Fibroblast of villous mesenchyme (primary cell): ENCODE data around the gene IGDCC3. TPM values are rescaled to one million over a fixed set of nuclear protein-coding genes. Genes with fewer than 3 reads are reported as not detected.
"Not testable (repeated sequence)": the region's sequence is repeated elsewhere in the genome, so short reads cannot be mapped to it uniquely, and the experiment has no call there.

Experiments used
- DNase-seq: peaks from one replicate; pipeline ENCODE4 v3.0.0-alpha.2; 2010; ENCODE audit warnings: low read depth
- H3K4me3 ChIP-seq: 2 replicates; pipeline ENCODE4 v1.5.1; 2011; ENCODE audit warnings: low read depth, mild to moderate bottlenecking, low read length
- CTCF ChIP-seq: IDR thresholded peaks from 2 replicates; pipeline ENCODE4 v1.5.1; 2012; ENCODE audit warnings: low read depth, mild to moderate bottlenecking, low read length; ENCODE audit not compliant: insufficient read depth
- total RNA-seq: library from RNA; depleted of rRNA; stranded (reverse); fragments of >200 nt; gene quantifications from 2 replicates; pipeline ENCODE4 v1.2.3, GENCODE V29; 2012

Gene IGDCC3
- total RNA-seq, 1 donor = under 0.01 TPM

DNA sequence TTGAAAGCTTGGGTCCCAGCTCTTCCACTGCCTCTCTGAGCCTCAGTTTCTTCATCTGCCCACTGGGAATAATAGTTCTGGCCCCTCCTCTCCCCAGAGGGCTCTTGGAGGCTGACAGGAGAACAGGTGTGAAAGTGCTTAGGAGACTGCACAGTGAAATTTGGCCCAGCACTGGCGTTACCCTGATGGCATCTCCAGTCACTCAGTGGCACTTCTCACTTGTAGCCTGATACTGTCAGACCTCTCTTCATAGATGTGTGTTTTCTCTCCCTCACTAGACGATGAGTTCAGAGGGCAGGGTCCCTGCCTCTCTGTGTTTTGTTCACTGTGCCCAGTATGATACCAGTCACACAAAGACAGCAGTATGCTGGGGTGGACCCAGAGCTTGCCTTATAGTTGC is 22.2 kb upstream of the IGDCC3 start:
- DNase-seq = no peak
- no peak for TF ChIP-seq CTCF
- no peak overlapping the region for H3K4me3 ChIP-seq

GRCh38 chr15:65399001-65399706 is 21.4 kb upstream of the IGDCC3 start:
- no peak for TF ChIP-seq CTCF
- no peak for DNase-seq
- no peak overlapping the region for H3K4me3 ChIP-seq

DNA sequence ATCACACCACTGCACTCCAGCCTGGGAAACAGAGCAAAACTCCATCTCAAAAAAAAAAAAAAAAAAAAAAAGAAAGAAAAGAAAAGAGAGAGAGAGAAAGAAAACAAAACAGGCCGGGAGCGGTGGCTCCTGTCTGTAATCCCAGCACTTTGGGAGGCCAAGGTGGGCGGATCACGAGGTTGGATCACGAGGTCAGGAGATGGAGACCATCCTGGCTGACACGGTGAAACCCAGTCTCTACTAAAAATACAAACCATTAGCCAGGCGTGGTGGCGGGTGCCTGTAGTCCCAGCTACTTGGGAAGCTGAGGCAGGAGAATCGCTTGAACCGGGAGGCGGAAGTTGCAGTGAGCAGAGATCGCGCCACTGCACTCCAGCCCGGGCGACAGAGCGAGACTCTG is 20.7 kb upstream of the IGDCC3 start:
- not testable (repeated sequence) for H3K4me3 ChIP-seq, DNase-seq

GRCh38 chr15:65396965-65397317 is 19.1 kb upstream of the IGDCC3 start:
- no peak overlapping the region for H3K4me3 ChIP-seq
- DNase-seq = no peak
- no peak for TF ChIP-seq CTCF

DNA sequence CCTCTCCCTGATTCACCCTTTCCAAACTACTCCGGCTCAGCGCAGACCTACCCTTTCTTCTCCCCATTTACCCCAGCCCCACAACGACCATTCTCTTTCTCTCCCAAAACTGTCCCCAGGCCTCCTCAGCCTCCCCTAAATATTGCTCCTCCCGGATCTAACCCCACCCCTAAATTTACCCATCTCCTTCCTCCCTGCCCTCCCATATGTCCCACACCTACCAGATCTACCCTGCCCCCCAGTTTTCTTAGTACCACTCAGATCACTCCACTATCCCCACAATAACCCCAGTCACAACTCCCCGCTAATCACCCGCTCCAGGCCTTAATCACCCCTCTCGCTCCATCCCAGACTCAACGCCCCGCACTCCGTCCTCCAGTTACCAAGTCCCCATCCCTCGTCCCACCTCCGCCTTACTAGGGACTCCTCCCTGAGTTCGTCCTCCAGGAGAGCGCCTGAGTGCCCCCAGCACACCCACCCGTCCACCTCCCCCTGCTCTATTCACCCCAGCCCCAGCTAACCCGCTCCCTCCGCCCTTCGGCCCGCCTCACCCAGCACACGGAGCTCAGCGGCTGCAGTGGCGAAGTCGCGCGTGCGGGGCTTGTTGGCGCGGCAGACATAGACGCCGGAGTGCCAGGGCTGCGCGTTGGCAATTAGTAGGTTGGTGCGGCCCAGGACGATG is 18.6 kb upstream of the IGDCC3 start:
- H3K4me3 ChIP-seq = no peak overlapping the region
- no peak for DNase-seq
- TF ChIP-seq CTCF = no peak

DNA sequence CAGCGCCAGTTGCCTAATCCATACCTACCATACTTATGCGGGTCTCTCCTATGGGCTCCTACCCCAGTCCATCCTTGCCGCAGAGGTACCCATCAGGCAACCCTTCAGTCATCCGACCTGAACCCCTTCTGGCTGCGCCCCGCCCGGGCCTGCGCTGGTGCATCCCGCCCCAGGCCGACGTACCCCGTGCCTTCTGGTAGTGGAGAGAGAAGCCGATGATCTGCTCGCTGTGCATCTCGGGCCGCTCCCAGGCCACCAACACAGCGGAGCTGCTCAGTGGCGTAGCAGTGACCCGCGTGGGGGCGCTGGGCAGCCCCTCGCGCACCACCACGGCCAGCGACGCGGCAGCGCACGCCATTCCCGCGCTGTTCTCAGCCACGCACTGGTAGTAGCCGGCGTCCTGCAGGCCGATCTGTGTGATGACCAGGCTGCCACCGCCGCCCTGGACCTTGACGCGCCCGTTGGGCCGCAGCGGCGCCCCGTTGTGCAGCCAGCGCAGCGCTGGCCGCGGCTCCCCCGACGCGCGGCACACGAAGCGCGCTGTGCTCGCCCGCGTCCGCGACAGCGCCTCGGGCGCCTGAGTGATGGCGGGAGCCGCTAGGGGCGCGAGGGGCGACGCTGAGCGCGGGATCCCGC is 17.9 kb upstream of the IGDCC3 start:
- H3K4me3 ChIP-seq = no peak overlapping the region
- DNase-seq = no peak
- TF ChIP-seq CTCF = no peak

DNA sequence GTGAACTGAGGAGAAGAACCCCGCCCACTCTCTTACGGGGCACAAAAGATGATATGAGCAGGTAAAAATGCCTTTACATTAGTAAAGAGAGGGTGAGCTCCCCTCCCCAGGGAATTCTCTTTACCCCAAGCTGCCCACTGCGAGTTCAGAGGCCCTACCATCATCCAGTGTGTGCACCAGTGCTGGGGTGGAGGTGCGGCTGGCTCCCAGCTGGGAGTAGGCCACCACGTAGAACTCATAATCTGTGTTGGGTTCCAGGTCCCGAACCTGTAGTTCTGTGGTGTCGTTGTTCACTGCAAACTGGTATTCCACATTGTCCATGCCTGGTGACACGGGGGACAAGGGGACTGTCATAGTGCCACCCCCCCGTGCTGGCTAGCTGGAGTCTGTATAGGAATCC is 17.1 kb upstream of the IGDCC3 start:
- TF ChIP-seq CTCF = no peak
- no peak for DNase-seq
- no peak overlapping the region for H3K4me3 ChIP-seq
